T47D (cell line): ENCODE measurements around the gene FAM136A.

ENCODE experiments used
- DNase-seq, 2 experiments: peaks; one replicate each; pipeline versions ENCODE4 v3.0.0 to v3.0.0-alpha.2; 2011 to 2012; ENCODE audit warnings: low read depth in 1 of 2, low spot score in 1 of 2
- JUND ChIP-seq: IDR thresholded peaks from 2 replicates; pipeline ENCODE4 v1.6.1; 2012; ENCODE audit warnings: low read depth
- in situ Hi-C: cut with HindIII; loops from 2 replicates; pipeline ENCODE4 v1.10.0; 2016; ENCODE audit warnings: low sequenced_read_pairs, low pct_unique_long_range_greater_than_20kb

FAM136A gene

DNA sequence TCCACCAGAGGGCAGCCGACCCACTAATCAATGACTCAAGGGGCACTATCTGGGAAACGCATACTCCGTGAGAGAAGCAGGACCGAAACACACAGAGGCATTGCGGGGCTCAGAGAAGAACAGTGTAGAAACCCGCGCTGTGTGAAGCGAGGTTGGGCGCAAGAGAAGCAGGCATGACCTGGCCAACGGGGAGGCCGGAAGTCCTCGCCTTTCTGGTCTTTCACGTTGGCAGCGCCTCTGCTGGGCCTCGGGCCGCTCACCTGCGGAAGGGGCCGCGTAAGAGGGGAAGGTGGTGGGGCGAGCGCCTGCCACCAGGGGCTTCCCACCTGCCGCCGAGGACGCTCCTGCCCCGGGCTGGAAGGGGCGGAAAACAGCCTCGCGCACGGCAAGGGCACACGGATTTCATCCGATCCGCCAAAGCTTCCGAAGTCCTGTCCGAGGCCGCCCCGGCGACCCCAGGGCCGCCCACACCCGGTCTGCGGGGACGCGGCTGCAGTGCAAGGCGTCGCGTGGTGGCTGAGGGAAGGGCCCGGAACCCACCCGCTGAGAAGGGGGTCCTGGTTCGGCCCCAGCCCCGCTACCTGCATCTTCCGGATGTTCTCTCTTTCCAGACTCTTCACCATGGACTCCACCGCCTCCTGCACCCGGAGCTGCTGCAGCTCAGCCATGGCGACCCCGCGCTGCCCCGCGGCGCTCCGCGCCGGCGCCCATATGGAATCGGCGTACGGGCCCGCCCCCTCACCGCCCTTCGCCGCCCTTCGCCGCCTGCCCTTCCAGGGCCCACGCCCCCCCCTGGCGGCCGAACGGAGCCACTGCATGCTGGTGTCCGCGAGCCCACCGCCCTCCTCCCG lies at the start of gene FAM136A:
TSS of gene FAM136A (minus strand) at position 724 of the 851 bp plus-strand sequence. CDS start at position 668, 56 bp downstream.
- in situ Hi-C loops: no loop called here
- TF ChIP-seq JUND: no peak
- DNase-seq: peak; percentile 41 to 82

DNA sequence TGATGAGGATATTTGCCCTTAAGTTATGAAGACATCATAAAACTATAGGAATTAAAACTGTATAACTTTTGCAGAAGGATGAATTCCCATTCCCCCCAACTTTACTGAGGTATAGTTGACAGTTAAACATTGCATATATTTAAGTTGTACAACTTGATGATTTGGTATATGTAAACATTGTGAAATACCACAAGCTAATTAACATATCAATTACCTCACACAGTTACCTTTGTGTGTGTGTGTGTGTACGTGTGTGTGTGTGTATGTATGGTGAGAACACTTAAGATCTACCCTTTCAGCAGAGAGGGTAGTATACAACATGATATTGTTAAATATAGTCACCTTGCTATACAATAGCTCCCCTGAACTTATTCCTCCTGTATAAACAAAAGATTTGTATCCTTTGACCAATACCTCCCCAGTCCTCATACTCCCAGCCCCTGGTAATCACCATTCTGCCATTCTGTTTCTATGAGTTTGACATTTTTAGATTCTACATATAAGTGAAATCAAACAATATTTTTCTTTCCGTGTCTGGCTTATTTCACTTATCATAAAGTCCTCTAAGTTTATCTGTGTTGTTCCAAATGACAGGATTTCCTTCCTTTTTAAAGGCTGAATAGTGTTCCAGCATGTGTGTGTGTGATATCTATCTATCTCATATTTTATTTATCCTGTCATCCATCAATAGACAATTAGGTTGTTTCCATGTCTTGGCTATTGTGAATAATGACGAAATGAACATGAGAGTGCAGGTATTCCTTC lies 48.2 kb upstream of the FAM136A start:
- TF ChIP-seq JUND: no peak
- DNase-seq: no peak
- in situ Hi-C loops: no loop called here

DNA sequence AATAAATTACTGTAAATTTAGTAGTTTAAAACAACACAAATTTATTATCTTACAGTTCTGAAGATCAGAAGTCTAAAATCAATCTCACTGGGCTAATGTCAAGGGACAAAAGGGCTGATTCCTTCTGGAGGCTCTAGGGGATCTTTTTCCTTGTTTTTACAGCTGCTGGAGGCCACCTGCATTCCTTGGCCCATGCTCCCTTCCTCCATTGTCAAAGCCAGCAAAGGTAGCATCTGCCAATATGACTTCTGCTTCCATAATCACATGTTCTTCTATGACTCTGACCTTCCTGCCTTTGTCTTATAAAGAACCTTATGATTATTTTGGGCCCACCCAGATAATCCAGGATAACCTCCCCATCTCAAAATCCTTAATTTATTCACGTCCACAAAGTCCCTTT lies 46.0 kb upstream of the FAM136A start:
- no peak for DNase-seq
- in situ Hi-C loops: no loop called here
- TF ChIP-seq JUND: no peak

DNA sequence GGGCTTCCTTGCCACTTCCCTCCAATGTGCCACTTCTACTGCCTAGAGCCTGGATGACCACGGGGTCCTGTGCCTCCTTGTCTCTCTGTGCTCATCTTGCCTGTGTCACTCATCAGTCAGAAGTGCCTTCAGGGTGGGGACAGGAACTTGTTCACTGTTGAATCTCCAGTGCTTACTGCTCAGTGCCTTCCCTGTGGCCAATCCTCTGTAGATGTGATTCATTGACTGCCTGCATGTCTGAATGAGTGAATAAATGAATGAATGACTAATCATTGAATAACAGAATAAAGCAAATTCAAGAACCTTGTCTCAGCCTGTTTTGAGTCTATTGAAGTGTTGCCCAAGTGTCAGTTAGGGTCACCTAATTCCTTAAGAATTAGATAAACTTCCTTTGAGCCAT lies 42.3 kb upstream of the FAM136A start:
- in situ Hi-C loops: no loop called here
- DNase-seq: no peak
- TF ChIP-seq JUND: no peak

DNA sequence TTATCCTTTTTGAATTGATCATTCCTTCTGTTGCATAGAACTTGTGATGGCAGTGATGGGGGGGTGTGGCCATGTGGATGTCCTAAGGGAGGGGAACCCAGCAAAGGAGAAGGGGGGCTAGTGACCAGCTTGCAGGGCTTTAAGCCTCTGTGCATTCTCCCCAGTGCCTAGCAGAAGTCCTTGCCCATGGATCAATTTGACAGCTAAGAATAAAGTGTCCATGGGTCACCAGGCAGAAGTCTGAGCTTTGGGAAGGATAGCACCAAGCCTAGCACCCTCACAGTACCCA lies 39.6 kb upstream of the FAM136A start:
- in situ Hi-C loops: no loop called here
- no peak for TF ChIP-seq JUND

DNA sequence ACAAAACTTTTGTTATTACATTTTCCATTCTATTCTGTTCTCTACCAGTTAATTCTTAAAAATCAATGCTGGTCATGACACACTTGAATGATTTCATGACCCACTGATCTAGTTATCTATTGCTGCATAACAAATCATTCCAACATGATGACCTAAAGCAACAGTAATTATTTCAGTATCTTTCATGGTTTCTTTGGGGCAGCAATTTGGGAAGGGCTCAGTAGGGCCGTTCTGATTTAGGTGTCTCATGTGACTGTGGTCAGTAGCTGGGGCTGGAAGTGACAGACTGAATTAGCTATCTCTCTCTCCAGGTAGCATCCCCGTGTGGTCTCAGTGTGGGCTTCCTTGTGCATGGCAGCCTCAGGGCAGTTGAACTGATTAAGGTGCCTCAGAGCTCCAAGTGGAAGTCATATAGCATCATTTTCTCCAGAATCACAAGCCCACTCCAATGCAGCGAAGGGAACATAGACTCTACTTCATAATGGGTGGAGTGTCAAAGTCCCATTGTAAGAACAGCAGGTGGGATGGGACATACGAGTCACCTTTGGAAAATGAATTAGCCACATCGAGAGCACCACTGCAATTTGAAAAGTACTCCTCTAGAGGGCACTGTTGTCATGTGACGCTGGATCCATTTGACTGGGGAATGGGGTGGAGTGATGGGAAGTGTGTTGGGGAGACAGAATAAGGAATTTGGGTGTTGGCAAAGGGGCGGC lies 39.1 kb upstream of the FAM136A start:
- peak; percentile 67 to 70 for DNase-seq
- TF ChIP-seq JUND: no peak
- in situ Hi-C loops: no loop called here

More for the DNA sequence above, 39.6 kb upstream of the FAM136A start:
- no peak for DNase-seq

DNA sequence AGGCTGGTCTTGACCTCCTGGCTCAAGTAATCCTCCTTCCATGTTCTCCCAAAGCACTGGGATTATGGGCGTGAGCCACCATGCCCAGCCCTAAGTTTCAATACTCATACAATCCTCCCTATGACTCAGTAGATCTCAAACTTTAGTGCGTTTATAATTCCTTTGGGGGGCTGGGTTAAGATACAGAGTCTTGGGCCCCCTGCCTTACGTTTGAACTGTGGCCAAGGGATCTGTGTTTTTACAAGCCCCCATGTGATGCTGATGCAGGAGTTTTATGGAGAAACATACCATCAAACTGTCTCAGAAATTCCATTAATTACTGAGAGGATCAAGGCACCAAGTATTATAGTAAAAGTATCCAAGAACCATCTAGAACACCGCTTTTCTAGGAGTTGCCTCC lies 38.2 kb upstream of the FAM136A start:
- in situ Hi-C loops: no loop called here
- DNase-seq: no peak
- no peak for TF ChIP-seq JUND

DNA sequence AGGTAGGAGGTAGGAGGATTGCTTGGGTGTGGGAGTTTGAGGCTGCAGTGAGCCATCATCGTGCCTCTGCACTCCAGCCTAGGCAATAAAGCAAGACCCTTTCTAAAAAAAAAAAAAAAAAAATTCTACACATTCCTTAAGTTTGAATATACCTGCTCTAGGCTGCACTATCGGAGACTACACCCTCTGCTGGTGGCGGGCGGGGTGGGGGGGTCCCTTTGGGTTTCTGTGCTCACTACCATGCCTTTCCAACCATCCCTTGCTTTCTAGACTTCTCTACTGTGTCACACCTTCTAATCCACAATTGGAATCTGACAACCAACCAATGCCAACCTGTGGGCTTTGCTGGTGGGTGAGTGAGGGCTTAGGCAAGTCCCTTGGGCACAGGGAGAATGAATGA lies 34.7 kb upstream of the FAM136A start:
- in situ Hi-C loops: no loop called here
- no peak for DNase-seq
- no peak for TF ChIP-seq JUND

DNA sequence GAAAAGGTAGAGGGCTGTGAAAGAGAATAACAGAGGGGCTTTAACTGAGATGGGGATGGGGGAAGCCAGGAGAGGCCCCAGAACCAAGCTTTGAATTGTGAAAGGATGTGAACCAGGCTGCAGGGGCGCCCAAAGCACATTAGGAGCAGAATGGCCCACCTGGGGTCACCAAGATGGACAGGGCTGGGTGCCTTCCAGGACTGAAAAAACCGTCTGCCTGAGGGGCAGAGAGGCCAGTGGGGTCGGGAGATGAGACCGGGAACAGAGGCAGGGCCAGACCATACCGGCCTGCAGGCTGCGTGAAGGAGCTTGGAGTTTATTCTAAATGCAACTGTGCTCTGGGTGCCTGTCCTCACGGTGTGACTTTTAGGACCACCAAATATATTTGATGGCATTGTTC lies 29.1 kb upstream of the FAM136A start:
- no peak for DNase-seq
- TF ChIP-seq JUND: no peak
- in situ Hi-C loops: no loop called here

DNA sequence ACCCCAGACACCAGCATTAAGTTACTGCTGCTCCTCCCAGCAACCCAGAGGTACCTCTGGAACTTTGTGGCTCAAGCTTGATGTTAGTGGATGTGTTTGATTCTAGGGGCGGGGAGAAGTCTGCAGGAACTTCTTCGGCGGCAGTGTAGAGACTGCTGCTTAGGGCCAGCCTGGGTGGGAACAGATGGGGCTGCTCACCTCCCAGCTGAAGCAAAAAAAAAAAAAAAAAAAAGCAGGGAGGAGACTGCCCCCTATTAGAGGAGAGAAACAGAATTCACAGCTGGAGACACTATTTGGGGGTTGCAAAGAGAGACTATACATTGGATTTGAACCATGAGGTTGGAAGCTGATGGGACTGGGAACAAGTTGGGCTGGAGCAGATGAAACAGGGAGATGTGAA lies 28.6 kb upstream of the FAM136A start:
- TF ChIP-seq JUND: no peak
- in situ Hi-C loops: no loop called here
- DNase-seq: no peak

DNA sequence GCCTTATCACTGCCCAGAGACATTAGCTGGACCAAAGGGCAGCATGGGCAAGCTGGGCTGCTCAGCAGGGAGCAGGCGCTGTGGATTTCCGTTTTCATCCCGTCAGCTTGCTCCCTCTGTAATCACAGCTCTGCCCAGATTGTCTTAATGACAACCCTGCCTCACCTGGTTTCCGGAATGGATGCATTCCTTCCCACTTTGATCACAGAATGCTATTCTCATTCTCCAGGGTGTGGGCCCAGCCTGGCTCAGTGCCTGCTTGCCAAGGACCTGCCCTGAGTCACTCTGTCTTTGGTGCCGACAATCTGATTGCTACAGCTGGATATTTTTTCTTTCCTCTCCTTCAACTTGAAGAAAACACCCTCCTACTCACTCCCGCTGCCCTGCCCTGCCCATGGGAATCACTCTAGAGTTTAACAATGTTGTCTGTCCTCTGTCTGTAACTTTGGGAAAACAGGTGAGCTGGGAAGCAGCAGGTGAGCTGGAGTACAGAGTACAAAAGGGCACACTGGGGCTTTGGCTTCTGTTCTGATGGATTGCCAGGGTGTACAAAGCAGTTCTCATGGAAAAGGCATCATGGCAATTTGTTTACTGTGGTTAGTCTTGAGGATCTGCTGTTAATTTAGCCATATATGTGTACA lies 27.2 kb upstream of the FAM136A start:
- DNase-seq: no peak
- TF ChIP-seq JUND: no peak
- in situ Hi-C loops: no loop called here

DNA sequence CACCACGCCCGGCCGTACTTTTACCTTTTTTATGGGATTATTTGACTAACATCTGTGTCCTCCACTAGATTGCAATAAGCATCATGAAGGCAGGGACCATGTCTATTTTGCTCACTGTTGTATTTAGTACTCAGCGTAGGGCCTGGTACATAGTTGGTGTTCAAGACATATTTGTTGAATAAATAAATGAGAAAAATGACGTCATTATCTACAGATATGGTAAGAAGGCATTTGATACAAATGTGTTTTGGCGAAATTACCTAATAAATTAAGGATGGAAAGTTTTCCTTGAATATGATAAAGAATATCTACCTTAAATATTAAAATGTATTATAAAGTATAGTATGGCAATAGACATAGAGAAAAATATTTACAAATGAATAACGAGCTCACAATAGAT lies 24.0 kb upstream of the FAM136A start:
- TF ChIP-seq JUND: no peak
- no peak for DNase-seq
- in situ Hi-C loops: no loop called here
